RWPE2 (cell line): ENCODE data around the gene DYDC1.

Experiments used
- ATAC-seq: fragments of 200-7000 bp; cut with Tn5 transposase; 3 replicates; pipeline ENCODE4 v1.9.1; 2021; ENCODE audit warnings: low read depth
- DNase-seq: peaks from one replicate; pipeline ENCODE4 v3.0.0-alpha.2; 2020; ENCODE audit warnings: low spot score
- H3K27ac ChIP-seq: fragments of 450-650 bp; 2 replicates; pipeline ENCODE4 v1.5.1; 2017; ENCODE audit warnings: mild to moderate bottlenecking; ENCODE audit not compliant: poor library complexity, severe bottlenecking
- H3K27me3 ChIP-seq: fragments of 250-450 bp; sonication (Bioruptor Pico); 2 replicates; pipeline ENCODE4 v1.5.1; 2021; ENCODE audit warnings: mild to moderate bottlenecking, moderate library complexity; ENCODE audit not compliant: insufficient read depth, poor library complexity, severe bottlenecking
- H3K36me3 ChIP-seq: fragments of 250-450 bp; sonication (Bioruptor Pico); 2 replicates; pipeline ENCODE4 v1.5.1; 2020; ENCODE audit warnings: low read depth, mild to moderate bottlenecking, moderate library complexity
- H3K4me1 ChIP-seq: fragments of 250-450 bp; sonication (Bioruptor Pico); 2 replicates; pipeline ENCODE4 v1.5.1; 2021; ENCODE audit warnings: mild to moderate bottlenecking, moderate library complexity; ENCODE audit not compliant: insufficient read depth, poor library complexity, severe bottlenecking
- H3K4me3 ChIP-seq: fragments of 250-450 bp; sonication (Bioruptor Pico); 2 replicates; pipeline ENCODE4 v1.5.1; 2021; ENCODE audit warnings: mild to moderate bottlenecking, moderate library complexity; ENCODE audit not compliant: severe bottlenecking
- H3K9me3 ChIP-seq: fragments of 250-450 bp; sonication (Bioruptor Pico); 2 replicates; pipeline ENCODE4 v1.5.1; 2021; ENCODE audit warnings: mild to moderate bottlenecking, moderate library complexity; ENCODE audit not compliant: severe bottlenecking
- TF ChIP-seq, protein P1 (sequence below): fragments of 450-650 bp; IDR thresholded peaks from one replicate; pipeline ENCODE4 v1.5.1; 2017; ENCODE audit warnings: mild to moderate bottlenecking, moderate library complexity; ENCODE audit not compliant: poor library complexity, severe bottlenecking

The DYDC1 gene

DNA sequence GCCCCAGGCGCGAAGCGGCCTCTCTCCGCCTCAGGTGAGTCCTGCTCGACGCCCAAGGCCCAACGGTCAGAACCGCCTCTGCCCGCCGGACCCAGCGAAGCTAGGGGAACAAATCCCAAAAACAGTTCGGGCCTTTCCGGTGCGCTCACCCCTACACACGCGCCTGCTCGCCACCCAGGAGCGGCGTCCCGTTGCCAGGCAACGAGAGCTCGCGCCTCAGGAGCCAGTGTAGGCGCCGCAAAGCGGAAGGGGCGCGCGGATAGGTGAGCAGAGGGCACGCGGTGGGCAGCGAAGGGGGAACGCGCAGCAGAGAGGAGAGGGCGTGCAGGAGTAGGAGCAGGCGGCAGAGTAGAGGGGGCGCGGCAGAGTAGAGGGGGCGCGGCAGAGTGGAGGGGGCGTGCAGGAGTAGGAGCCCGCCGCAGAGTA lies at the start of gene DYDC1, which contains the start of gene DYDC2:
DYDC1 (minus strand) TSS at position 193 of the 426 bp plus-strand sequence. CDS start 4,154 bp downstream, outside the sequence.
DYDC2 (plus strand) TSS at position 219 of the 426 bp plus-strand sequence. CDS start 5,663 bp downstream, outside the sequence.
- H3K4me3 ChIP-seq = peak within 1 kb of the TSS; percentile 14
- ATAC-seq (peak; percentile 83), DNase-seq (peak; percentile 51)
- H3K36me3 ChIP-seq = no peaks in the 10 kb centered on the region
- H3K27ac ChIP-seq = no peak within 1 kb of the TSS
- peaks cover 7% of the 10 kb centered on the region for H3K27me3 ChIP-seq
- TF ChIP-seq, protein P1, sequence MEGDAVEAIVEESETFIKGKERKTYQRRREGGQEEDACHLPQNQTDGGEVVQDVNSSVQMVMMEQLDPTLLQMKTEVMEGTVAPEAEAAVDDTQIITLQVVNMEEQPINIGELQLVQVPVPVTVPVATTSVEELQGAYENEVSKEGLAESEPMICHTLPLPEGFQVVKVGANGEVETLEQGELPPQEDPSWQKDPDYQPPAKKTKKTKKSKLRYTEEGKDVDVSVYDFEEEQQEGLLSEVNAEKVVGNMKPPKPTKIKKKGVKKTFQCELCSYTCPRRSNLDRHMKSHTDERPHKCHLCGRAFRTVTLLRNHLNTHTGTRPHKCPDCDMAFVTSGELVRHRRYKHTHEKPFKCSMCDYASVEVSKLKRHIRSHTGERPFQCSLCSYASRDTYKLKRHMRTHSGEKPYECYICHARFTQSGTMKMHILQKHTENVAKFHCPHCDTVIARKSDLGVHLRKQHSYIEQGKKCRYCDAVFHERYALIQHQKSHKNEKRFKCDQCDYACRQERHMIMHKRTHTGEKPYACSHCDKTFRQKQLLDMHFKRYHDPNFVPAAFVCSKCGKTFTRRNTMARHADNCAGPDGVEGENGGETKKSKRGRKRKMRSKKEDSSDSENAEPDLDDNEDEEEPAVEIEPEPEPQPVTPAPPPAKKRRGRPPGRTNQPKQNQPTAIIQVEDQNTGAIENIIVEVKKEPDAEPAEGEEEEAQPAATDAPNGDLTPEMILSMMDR = no peak
- no peaks in the 10 kb centered on the region for H3K4me1 ChIP-seq
- no peaks in the 10 kb centered on the region for H3K9me3 ChIP-seq

DNA sequence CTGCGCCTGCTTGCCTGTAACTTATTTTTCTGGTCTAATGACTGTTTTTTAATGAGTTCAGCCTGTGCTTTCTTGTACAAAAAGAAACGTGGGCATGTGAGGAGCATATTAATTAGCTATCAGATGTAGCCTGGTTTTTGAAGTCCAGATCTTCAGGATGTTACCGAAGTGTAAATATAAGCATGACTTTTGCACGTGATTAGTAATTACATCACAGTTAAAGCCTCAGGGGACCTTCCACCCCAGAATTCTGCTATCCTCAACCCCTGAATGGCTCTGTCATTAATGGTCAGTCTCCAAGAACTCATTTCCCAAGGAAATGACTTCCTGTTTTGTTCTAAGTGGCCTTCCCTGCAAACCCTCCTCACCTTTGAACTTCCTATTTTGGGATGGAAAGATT lies 49.6 kb upstream of the DYDC1 start:
- ATAC-seq = no peak
- TF ChIP-seq, protein P1 = no peak
- DNase-seq = no peak
- Histone ChIP-seq H3K27me3 (no peaks in the 10 kb centered on the region), H3K27ac (no peak overlapping the region), H3K9me3 (no peaks in the 10 kb centered on the region), H3K4me1 (peaks cover 9% of the 10 kb centered on the region), H3K4me3 (no peak overlapping the region), H3K36me3 (no peaks in the 10 kb centered on the region)

- H3K27me3 ChIP-seq = no peaks in the 10 kb centered on the region
- ATAC-seq = no peak
- no peak for DNase-seq
- no peak overlapping the region for H3K4me3 ChIP-seq
- peaks cover 3% of the 10 kb centered on the region for H3K4me1 ChIP-seq
- no peak overlapping the region for H3K27ac ChIP-seq
- H3K36me3 ChIP-seq = no peaks in the 10 kb centered on the region
- H3K9me3 ChIP-seq = no peaks in the 10 kb centered on the region
- TF ChIP-seq, protein P1 = no peak
Observed at GRCh38 chr10:80405626-80406025, 49.1 kb upstream of the DYDC1 start.

DNA sequence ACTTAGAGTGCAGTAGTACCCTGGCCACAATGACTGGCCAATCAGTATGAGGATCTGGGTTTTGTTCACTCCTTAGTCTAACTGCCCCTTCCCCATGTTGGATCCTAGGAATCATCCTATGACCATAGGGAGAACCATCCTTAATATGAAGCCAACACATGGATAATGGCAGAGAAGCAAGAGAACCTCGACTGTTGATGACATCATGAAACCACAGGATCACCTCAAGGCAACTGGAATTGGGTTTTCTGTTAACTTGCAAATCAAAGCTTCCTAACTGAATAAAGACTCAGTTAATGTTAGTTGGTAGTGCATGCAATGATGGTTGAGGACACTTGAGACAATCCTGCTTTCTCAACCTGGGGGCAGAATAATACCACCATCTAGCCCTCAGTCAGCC lies 48.5 kb upstream of the DYDC1 start:
- Histone ChIP-seq H3K4me3 (no peak overlapping the region), H3K36me3 (no peaks in the 10 kb centered on the region), H3K9me3 (no peaks in the 10 kb centered on the region), H3K27me3 (no peaks in the 10 kb centered on the region), H3K27ac (no peak overlapping the region), H3K4me1 (no peaks in the 10 kb centered on the region)
- no peak for ATAC-seq
- no peak for DNase-seq
- TF ChIP-seq, protein P1 = no peak

DNA sequence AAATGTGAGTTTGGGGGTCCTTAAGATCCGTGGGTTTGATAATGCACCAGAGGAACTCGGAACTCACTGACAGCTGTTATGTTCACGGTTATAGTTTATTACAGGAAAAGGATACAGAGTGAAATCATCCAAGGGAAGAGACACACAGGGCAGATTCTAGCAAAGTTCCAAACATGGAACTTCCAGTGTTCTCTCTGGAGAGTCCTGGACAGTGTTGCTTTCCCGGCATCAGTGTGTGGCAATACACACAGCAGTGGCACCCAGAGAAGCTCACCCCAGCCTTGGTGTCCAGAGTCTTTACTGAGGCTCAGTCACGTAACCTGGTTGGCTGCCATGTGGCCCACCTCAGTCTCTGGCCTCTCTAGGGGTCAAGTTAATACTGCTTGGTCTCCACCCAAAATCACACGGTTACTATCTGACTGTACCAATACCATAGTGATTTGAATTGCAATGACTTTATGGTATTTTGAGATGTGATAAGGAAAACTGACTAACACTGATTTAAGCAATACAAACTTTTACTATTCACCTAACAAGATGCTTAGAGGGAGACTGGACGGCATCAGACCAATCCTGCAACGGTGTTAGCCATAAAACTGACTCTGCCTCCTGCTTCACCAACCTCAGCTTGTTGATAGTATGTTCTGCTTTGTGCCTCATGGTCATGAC lies 43.7 kb upstream of the DYDC1 start:
- H3K27me3 ChIP-seq = no peaks in the 10 kb centered on the region
- ATAC-seq = no peak
- no peaks in the 10 kb centered on the region for H3K36me3 ChIP-seq
- no peaks in the 10 kb centered on the region for H3K4me1 ChIP-seq
- TF ChIP-seq, protein P1 = no peak
- no peaks in the 10 kb centered on the region for H3K9me3 ChIP-seq
- no peak for DNase-seq
- no peak overlapping the region for H3K4me3 ChIP-seq
- H3K27ac ChIP-seq = no peak overlapping the region
